Transverse colon (tissue), 4 donors: ENCODE results near the gene CHST11. TPM values are rescaled to one million over a fixed set of nuclear protein-coding genes. Genes with fewer than 3 reads are reported as not detected.

Experiments used
- DNase-seq: peaks from one replicate; pipeline ENCODE4 v3.0.0-alpha.2; 2019
- H3K27ac ChIP-seq, 4 donors: fragments of 200-600 bp; sonication (generic); 2 replicates each; pipeline ENCODE4 v1.5.1; 2016 to 2018; ENCODE audit warnings: inconsistent platforms in 4 of 4
- H3K27me3 ChIP-seq: fragments of 200-600 bp; sonication (generic); 2 replicates; pipeline ENCODE4 v1.5.1; 2017; ENCODE audit warnings: inconsistent platforms
- H3K36me3 ChIP-seq, 4 donors: fragments of 200-600 bp; sonication (generic); 2 replicates each; pipeline ENCODE4 v1.5.1; 2017 to 2019; ENCODE audit warnings: inconsistent platforms in 4 of 4
- H3K4me1 ChIP-seq, 4 donors: fragments of 200-600 bp; sonication (generic); 2 replicates each; pipeline ENCODE4 v1.5.1; 2017 to 2020; ENCODE audit warnings: inconsistent platforms in 4 of 4
- H3K4me3 ChIP-seq, 4 donors: fragments of 200-600 bp; sonication (generic); 1 replicate in 1 of 4; 2 replicates in 3 of 4; pipeline versions ENCODE4 v1.5.1 to v1.6.1; 2017 to 2019; ENCODE audit warnings: inconsistent platforms in 4 of 4
- H3K9me3 ChIP-seq, 2 donors: fragments of 200-600 bp; sonication (generic); 2 replicates each; pipeline ENCODE4 v1.5.1; 2017 to 2019; ENCODE audit warnings: inconsistent platforms in 2 of 2
- EP300 ChIP-seq: sonication (generic); formaldehyde crosslinking; IDR thresholded peaks from one replicate; pipeline ENCODE4 v1.6.1; 2017; ENCODE audit warnings: antibody characterized with exemption, low read depth
- POLR2A ChIP-seq: fragments of 450-650 bp; IDR thresholded peaks from one replicate; pipeline ENCODE4 v1.6.1; 2016; ENCODE audit warnings: antibody characterized with exemption, mild to moderate bottlenecking, moderate library complexity
- POLR2AphosphoS5 ChIP-seq, 3 donors: sonication (generic); formaldehyde crosslinking; IDR thresholded peaks; one replicate each; pipeline ENCODE4 v1.6.1; 2016; ENCODE audit warnings: antibody characterized with exemption in 3 of 3
- WGBS, 2 donors: methylation state at CpG; one replicate each; pipeline ENCODE4 v1.1.5; 2018; ENCODE audit warnings: low coverage in 1 of 2; 5-methylcytosine and 5-hydroxymethylcytosine counted together
- in situ Hi-C, 4 donors: fragments of 200-750 bp; cut with MboI; loops; one replicate each; pipeline versions ENCODE4 v1.15.0 to v1.15.1; 2017; ENCODE audit warnings: low sequenced_read_pairs in 3 of 4, low pct_ligation_motif_present in 1 of 4, low pct_unique_long_range_greater_than_20kb in 1 of 4
- intact Hi-C: fragments of 100-400 bp; cut with DNase I; formaldehyde crosslinking; loops from one replicate; pipeline ENCODE4 v1.15.1; 2023; ENCODE audit warnings: low total_unique reads
- total RNA-seq, 4 donors: library from RNA; depleted of rRNA; stranded (reverse); fragments of >200 nt; gene quantifications; one replicate each; pipeline ENCODE4 v1.1.0, GENCODE V29; 2016
- TF ChIP-seq, protein P1 (sequence below), 5 experiments: fragments of 200-600 bp in 3 of 5; fragments of 450-650 bp in 2 of 5; sonication (generic) in 3 of 5; IDR thresholded peaks; 1 replicate in 2 of 5; 2 replicates in 3 of 5; pipeline ENCODE4 v1.5.1; 2016 to 2017; ENCODE audit warnings: antibody characterized with exemption in 5 of 5, inconsistent platforms in 3 of 5, mild to moderate bottlenecking in 2 of 5, moderate library complexity in 1 of 5

CHST11 gene
- total RNA-seq, 4 donors from 2014 or later = 4.2 to 123 (median 31.5) TPM

DNA sequence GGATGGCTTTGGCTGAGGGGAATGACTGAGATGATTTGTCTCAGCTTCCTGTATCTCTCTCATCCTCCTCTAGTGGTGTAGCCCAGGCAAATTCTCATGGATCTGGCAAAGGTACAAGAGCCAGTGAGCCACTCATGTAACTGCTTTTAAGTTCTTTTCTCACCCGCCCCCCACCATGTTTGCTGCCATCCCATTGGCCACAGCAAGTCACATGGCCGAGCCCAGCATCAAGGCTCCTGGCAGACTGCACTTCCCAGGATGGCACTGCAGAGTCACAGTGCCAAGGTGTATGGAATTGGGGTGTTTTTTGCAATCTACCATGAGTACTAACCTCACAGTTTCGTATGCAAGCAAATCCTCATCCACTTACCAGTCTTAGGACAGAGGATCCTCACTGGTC lies 50.9 kb downstream of the CHST11 start:
- peaks cover 0 to 19% (median 2%) of the 10 kb centered on the region in 4 donors for H3K4me1 ChIP-seq
- no peaks in the 10 kb centered on the region for H3K27me3 ChIP-seq
- intact Hi-C loops (no loop called here), in situ Hi-C loops (no loop called here)
- H3K27ac ChIP-seq = no peak overlapping the region
- no peak overlapping the region for H3K4me3 ChIP-seq
- no peaks in the 10 kb centered on the region for H3K9me3 ChIP-seq
- DNase-seq = no peak
- no peaks in the 10 kb centered on the region for H3K36me3 ChIP-seq
- no peak for TF ChIP-seq POLR2AphosphoS5 (IDR thresholded peaks at IDR 0.05)
- TF ChIP-seq, protein P1, sequence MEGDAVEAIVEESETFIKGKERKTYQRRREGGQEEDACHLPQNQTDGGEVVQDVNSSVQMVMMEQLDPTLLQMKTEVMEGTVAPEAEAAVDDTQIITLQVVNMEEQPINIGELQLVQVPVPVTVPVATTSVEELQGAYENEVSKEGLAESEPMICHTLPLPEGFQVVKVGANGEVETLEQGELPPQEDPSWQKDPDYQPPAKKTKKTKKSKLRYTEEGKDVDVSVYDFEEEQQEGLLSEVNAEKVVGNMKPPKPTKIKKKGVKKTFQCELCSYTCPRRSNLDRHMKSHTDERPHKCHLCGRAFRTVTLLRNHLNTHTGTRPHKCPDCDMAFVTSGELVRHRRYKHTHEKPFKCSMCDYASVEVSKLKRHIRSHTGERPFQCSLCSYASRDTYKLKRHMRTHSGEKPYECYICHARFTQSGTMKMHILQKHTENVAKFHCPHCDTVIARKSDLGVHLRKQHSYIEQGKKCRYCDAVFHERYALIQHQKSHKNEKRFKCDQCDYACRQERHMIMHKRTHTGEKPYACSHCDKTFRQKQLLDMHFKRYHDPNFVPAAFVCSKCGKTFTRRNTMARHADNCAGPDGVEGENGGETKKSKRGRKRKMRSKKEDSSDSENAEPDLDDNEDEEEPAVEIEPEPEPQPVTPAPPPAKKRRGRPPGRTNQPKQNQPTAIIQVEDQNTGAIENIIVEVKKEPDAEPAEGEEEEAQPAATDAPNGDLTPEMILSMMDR (IDR thresholded peaks at IDR 0.05) = no peak
- no peak for TF ChIP-seq EP300
- TF ChIP-seq POLR2A = no peak
- WGBS, 2 donors = 91% methylated on average over 3 of the region's 3 CpGs; no CpG with 5 or more reads in 1 of the 2 donors

DNA sequence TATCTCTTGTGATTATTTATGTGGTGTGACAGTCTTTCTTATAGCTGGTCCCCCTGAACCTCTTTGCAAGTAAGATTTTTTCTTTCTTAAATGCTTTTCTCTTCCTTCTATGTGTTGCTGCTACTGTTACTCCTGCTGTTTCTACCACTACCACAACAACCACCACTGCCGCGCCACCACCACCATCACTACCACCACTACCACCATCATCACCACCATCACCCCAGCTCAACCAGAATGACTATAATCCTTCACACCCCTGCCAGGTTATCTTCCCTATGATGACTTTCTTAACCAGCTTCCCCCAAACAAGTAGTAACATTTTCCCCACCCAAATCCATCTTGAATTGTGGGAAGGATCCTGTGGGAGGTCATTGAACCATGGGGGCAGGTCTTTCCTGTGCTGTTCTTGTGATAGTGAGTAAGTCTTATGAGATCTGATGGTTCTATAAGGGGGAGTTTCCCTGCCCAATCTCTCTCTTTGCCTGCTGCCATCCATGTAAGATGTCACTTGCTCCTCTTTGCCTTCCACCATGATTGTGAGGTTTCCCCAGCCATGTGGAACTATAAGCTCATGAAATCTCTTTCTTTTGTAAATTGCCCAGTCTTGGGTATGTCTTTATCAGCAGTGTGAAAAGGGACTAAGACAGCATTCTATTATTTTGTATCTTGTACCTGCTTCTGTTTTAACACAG lies 52.2 kb downstream of the CHST11 start:
- TF ChIP-seq POLR2A = no peak
- TF ChIP-seq, protein P1 (IDR thresholded peaks at IDR 0.05) = no peak
- no peak for TF ChIP-seq POLR2AphosphoS5 (IDR thresholded peaks at IDR 0.05)
- TF ChIP-seq EP300 = no peak
- H3K27me3 ChIP-seq = no peaks in the 10 kb centered on the region
- intact Hi-C loops (no loop called here), in situ Hi-C loops (no loop called here)
- no peak for DNase-seq
- no peaks in the 10 kb centered on the region for H3K9me3 ChIP-seq
- no peaks in the 10 kb centered on the region for H3K36me3 ChIP-seq
- H3K4me1 ChIP-seq = peaks cover 0 to 19% (median 2%) of the 10 kb centered on the region in 4 donors
- H3K4me3 ChIP-seq = no peak overlapping the region
- no peak overlapping the region for H3K27ac ChIP-seq
- WGBS, 2 donors = 100% methylated on average over 2 of the region's 2 CpGs

DNA sequence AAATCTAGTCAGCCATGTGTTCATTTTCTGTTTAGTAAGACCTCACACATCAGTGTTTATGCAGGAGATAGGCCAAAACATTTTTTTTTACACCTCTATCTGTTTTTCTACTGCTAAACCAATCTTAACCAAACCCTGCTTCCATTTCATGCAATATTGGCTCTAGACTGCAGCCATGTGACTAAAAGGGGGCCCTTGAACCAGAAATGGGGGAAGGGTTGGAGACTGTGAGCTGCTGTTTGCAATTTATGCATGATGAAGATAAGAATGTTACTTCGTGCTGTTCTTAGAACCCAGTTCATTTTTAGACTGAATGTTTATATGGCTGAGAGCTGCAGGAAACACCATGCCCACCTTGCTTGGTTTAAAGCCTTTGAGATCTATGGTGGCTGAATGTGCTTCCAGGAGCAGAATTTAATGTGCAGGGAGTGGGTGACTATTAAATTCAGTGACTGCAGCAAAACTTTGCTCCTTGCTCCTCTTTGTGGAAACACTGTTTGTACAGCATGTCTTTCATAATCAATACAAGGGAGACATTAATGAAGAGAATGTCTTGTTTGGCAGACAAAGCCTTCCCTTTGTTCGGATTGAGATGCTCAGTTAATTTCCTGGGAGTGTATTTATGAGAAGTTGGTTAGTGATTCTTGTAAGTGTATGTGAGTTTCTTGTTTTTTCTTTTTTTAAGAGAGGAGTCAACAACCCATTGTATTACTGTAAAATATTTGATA lies 53.6 kb downstream of the CHST11 start:
- H3K27ac ChIP-seq = no peak overlapping the region

DNA sequence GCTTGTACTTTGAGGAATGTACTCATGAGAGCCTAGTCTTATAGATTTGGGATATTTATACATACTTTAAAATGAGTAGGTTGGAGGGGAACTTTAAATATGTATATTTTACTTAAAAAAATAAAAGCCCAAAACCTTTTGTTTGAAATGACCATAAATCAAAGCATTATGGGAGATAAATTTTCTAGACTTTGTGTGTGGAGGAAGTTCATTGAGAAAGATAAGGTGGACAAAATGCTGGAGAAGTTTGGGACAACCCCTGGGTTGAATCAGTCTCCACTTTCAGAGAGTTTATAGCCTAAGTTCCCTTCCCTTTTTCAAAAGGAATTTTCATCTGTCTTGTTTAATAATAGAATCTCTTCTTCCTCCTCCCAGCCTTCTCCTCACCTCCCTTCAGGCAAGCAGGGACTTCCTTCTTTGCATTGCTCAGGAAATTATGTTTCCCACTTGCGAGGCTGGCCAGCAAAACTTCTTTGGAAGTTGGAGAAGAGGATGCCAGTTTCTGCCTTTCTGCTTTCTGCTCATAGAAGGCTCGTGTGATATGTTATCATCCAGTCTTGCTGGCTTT lies 54.2 kb downstream of the CHST11 start:
- Histone ChIP-seq H3K27ac (no peak overlapping the region), H3K4me3 (no peak overlapping the region), H3K36me3 (no peaks in the 10 kb centered on the region), H3K27me3 (no peaks in the 10 kb centered on the region), H3K4me1 (peaks cover 0 to 19% (median 2%) of the 10 kb centered on the region in 4 donors), H3K9me3 (no peaks in the 10 kb centered on the region)
- in situ Hi-C loops = no loop called here
- WGBS, 2 donors = 71% methylated on average over 2 of the region's 2 CpGs; no CpG with 5 or more reads in 1 of the 2 donors
- TF ChIP-seq EP300 (no peak), POLR2AphosphoS5 (IDR thresholded peaks at IDR 0.05) (no peak), POLR2A (no peak)
- TF ChIP-seq, protein P1 (IDR thresholded peaks at IDR 0.05) = no peak
- intact Hi-C loops = no loop called here
- DNase-seq = no peak

More for the DNA sequence above, 53.6 kb downstream of the CHST11 start:
- intact Hi-C loops = no loop called here
- 42 to 60% methylated on average over 2 of the region's 2 CpGs for WGBS, 2 donors
- H3K27me3 ChIP-seq = no peaks in the 10 kb centered on the region
- H3K9me3 ChIP-seq = no peaks in the 10 kb centered on the region
- in situ Hi-C loops = no loop called here
- H3K4me1 ChIP-seq = peaks cover 0 to 19% (median 2%) of the 10 kb centered on the region in 4 donors
- no peak for DNase-seq
- no peaks in the 10 kb centered on the region for H3K36me3 ChIP-seq
- TF ChIP-seq, protein P1 (IDR thresholded peaks at IDR 0.05) = no peak
- no peak for TF ChIP-seq POLR2AphosphoS5 (IDR thresholded peaks at IDR 0.05)
- no peak overlapping the region for H3K4me3 ChIP-seq
